Transverse colon (tissue), 4 donors: ENCODE data around the gene ALDH1A2. TPM values are rescaled to one million over a fixed set of nuclear protein-coding genes. Genes with fewer than 3 reads are reported as not detected.
"Not testable (repeated sequence)": the region's sequence is repeated elsewhere in the genome, so short reads cannot be mapped to it uniquely, and the experiment has no call there.

ENCODE experiments used
- DNase-seq: peaks from one replicate; pipeline ENCODE4 v3.0.0-alpha.2; 2019
- H3K27ac ChIP-seq, 4 donors: fragments of 200-600 bp; sonication (generic); 2 replicates each; pipeline ENCODE4 v1.5.1; 2016 to 2018; ENCODE audit warnings: inconsistent platforms in 4 of 4
- H3K27me3 ChIP-seq: fragments of 200-600 bp; sonication (generic); 2 replicates; pipeline ENCODE4 v1.5.1; 2017; ENCODE audit warnings: inconsistent platforms
- H3K36me3 ChIP-seq, 4 donors: fragments of 200-600 bp; sonication (generic); 2 replicates each; pipeline ENCODE4 v1.5.1; 2017 to 2019; ENCODE audit warnings: inconsistent platforms in 4 of 4
- H3K4me1 ChIP-seq, 4 donors: fragments of 200-600 bp; sonication (generic); 2 replicates each; pipeline ENCODE4 v1.5.1; 2017 to 2020; ENCODE audit warnings: inconsistent platforms in 4 of 4
- H3K4me3 ChIP-seq, 4 donors: fragments of 200-600 bp; sonication (generic); 1 replicate in 1 of 4; 2 replicates in 3 of 4; pipeline versions ENCODE4 v1.5.1 to v1.6.1; 2017 to 2019; ENCODE audit warnings: inconsistent platforms in 4 of 4
- H3K9me3 ChIP-seq, 2 donors: fragments of 200-600 bp; sonication (generic); 2 replicates each; pipeline ENCODE4 v1.5.1; 2017 to 2019; ENCODE audit warnings: inconsistent platforms in 2 of 2
- CTCF ChIP-seq, 5 experiments: fragments of 200-600 bp in 3 of 5; fragments of 450-650 bp in 2 of 5; sonication (generic) in 3 of 5; IDR thresholded peaks; 1 replicate in 2 of 5; 2 replicates in 3 of 5; pipeline ENCODE4 v1.5.1; 2016 to 2017; ENCODE audit warnings: antibody characterized with exemption in 5 of 5, inconsistent platforms in 3 of 5, mild to moderate bottlenecking in 2 of 5, moderate library complexity in 1 of 5
- EP300 ChIP-seq: sonication (generic); formaldehyde crosslinking; IDR thresholded peaks from one replicate; pipeline ENCODE4 v1.6.1; 2017; ENCODE audit warnings: antibody characterized with exemption, low read depth
- POLR2A ChIP-seq: fragments of 450-650 bp; IDR thresholded peaks from one replicate; pipeline ENCODE4 v1.6.1; 2016; ENCODE audit warnings: antibody characterized with exemption, mild to moderate bottlenecking, moderate library complexity
- POLR2AphosphoS5 ChIP-seq, 3 donors: sonication (generic); formaldehyde crosslinking; IDR thresholded peaks; one replicate each; pipeline ENCODE4 v1.6.1; 2016; ENCODE audit warnings: antibody characterized with exemption in 3 of 3
- WGBS, 2 donors: methylation state at CpG; one replicate each; pipeline ENCODE4 v1.1.5; 2018; ENCODE audit warnings: low coverage in 1 of 2; 5-methylcytosine and 5-hydroxymethylcytosine counted together
- in situ Hi-C, 4 donors: fragments of 200-750 bp; cut with MboI; loops; one replicate each; pipeline versions ENCODE4 v1.15.0 to v1.15.1; 2017; ENCODE audit warnings: low sequenced_read_pairs in 3 of 4, low pct_ligation_motif_present in 1 of 4, low pct_unique_long_range_greater_than_20kb in 1 of 4
- intact Hi-C: fragments of 100-400 bp; cut with DNase I; formaldehyde crosslinking; loops from one replicate; pipeline ENCODE4 v1.15.1; 2023; ENCODE audit warnings: low total_unique reads
- total RNA-seq, 4 donors: library from RNA; depleted of rRNA; stranded (reverse); fragments of >200 nt; gene quantifications; one replicate each; pipeline ENCODE4 v1.1.0, GENCODE V29; 2016

The ALDH1A2 gene
- total RNA-seq, 4 donors from 2014 or later: 0.68 to 4.9 (median 1.7) TPM; not detected in 1

DNA sequence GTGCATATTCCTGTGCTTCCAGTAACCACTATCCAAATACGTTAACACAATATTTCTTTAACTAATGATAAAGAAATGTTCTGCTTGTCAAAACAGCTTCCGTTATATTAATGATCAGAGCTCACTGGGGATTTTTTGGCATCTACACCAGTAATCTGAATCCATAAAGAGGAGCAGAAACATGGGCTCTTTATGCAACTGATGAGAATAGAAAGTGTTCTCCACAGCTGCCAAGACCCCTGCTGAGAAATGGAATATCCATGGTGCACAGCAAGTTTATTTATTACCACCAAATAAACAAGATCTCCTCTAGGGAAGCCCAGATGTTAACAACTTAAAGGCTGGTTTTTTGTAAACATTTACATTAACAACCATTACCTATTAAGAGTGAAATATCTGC is 54.5 kb downstream of the ALDH1A2 start:
- no peak overlapping the region for H3K27ac ChIP-seq
- H3K4me3 ChIP-seq: no peak overlapping the region
- 31 to 64% methylated on average over 2 of the region's 2 CpGs for WGBS, 2 donors
- in situ Hi-C loops (no loop called here), intact Hi-C loops (no loop called here)
- H3K4me1 ChIP-seq: no peaks in the 10 kb centered on the region
- H3K27me3 ChIP-seq: peaks cover 10% of the 10 kb centered on the region
- H3K36me3 ChIP-seq: no peaks in the 10 kb centered on the region
- H3K9me3 ChIP-seq: no peaks in the 10 kb centered on the region
- DNase-seq: no peak
- no peak for TF ChIP-seq CTCF (IDR thresholded peaks at IDR 0.05)
- no peak for TF ChIP-seq POLR2A
- no peak for TF ChIP-seq EP300
- TF ChIP-seq POLR2AphosphoS5 (IDR thresholded peaks at IDR 0.05): no peak

DNA sequence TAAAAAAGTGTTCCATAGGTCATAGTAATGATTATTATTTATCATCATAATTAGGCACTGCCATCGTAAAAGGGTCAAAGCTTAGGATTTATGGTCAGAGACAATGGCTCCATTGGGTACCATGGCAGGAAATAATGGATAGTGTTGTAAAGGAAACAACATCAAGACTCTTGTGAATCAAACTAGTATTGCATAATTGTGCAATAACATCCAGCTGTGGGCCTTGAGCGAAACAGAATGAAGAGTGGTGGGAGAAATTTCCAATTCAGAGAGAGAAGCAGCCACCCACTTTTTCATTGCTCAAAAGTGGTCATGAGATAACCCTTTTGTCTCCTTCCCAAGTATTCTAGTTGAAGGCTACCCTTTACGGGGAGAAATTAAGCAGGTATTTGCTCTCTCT is 61.7 kb downstream of the ALDH1A2 start:
- TF ChIP-seq EP300 (no peak), POLR2A (no peak), CTCF (IDR thresholded peaks at IDR 0.05) (no peak), POLR2AphosphoS5 (IDR thresholded peaks at IDR 0.05) (no peak)
- WGBS, 2 donors: 89 to 97% methylated on average over 3 of the region's 3 CpGs
- intact Hi-C loops: no loop called here
- in situ Hi-C loops: no loop called here
- Histone ChIP-seq H3K4me1 (no peaks in the 10 kb centered on the region), H3K9me3 (no peaks in the 10 kb centered on the region), H3K27me3 (no peaks in the 10 kb centered on the region), H3K27ac (no peak overlapping the region), H3K4me3 (no peak overlapping the region), H3K36me3 (no peaks in the 10 kb centered on the region)
- no peak for DNase-seq

GRCh38 chr15:58002338-58003126 is 63.0 kb downstream of the ALDH1A2 start:
- H3K4me3 ChIP-seq: no peak overlapping the region
- no peak overlapping the region for H3K27ac ChIP-seq
- in situ Hi-C loops (no loop called here), intact Hi-C loops (no loop called here)
- H3K9me3 ChIP-seq: no peaks in the 10 kb centered on the region
- 46 to 61% methylated on average over 6 of the region's 6 CpGs for WGBS, 2 donors
- peaks cover 7% of the 10 kb centered on the region for H3K27me3 ChIP-seq
- H3K36me3 ChIP-seq: no peaks in the 10 kb centered on the region
- no peak for DNase-seq
- TF ChIP-seq EP300 (no peak), CTCF (IDR thresholded peaks at IDR 0.05) (no peak), POLR2A (no peak), POLR2AphosphoS5 (IDR thresholded peaks at IDR 0.05) (no peak)
- no peaks in the 10 kb centered on the region for H3K4me1 ChIP-seq

GRCh38 chr15:57999699-58000098 is 65.8 kb downstream of the ALDH1A2 start:
- in situ Hi-C loops, intact Hi-C loops, H3K36me3 ChIP-seq, H3K4me3 ChIP-seq, DNase-seq, H3K9me3 ChIP-seq, H3K27ac ChIP-seq, H3K4me1 ChIP-seq: not testable (repeated sequence)
- H3K27me3 ChIP-seq: peaks cover 15% of the 10 kb centered on the region
- WGBS, 2 donors: 78 to 80% methylated on average over 2 of the region's 2 CpGs

GRCh38 chr15:57996561-57996960 is 69.0 kb downstream of the ALDH1A2 start:
- 89 to 94% methylated on average over 1 of the region's 1 CpG for WGBS, 2 donors
- intact Hi-C loops: no loop called here
- no peak for DNase-seq

More at GRCh38 chr15:57996561-57996960, 69.0 kb downstream of the ALDH1A2 start:
- H3K4me1 ChIP-seq: peaks cover 0 to 6% (median 3%) of the 10 kb centered on the region in 4 donors
- TF ChIP-seq POLR2AphosphoS5 (IDR thresholded peaks at IDR 0.05): no peak
- TF ChIP-seq POLR2A: no peak
- no peak for TF ChIP-seq CTCF (IDR thresholded peaks at IDR 0.05)
- no peak for TF ChIP-seq EP300
- no peaks in the 10 kb centered on the region for H3K36me3 ChIP-seq
- peaks cover 15% of the 10 kb centered on the region for H3K27me3 ChIP-seq
- H3K4me3 ChIP-seq: no peak overlapping the region
- no peak overlapping the region for H3K27ac ChIP-seq
- no peaks in the 10 kb centered on the region for H3K9me3 ChIP-seq
- in situ Hi-C loops: no loop called here
